Central memory CD4-positive, alpha-beta T cell (primary cell): ENCODE data around the gene IQCN.

Source experiments
- DNase-seq: peaks from one replicate; pipeline ENCODE4 v3.0.0; 2022

IQCN gene

DNA sequence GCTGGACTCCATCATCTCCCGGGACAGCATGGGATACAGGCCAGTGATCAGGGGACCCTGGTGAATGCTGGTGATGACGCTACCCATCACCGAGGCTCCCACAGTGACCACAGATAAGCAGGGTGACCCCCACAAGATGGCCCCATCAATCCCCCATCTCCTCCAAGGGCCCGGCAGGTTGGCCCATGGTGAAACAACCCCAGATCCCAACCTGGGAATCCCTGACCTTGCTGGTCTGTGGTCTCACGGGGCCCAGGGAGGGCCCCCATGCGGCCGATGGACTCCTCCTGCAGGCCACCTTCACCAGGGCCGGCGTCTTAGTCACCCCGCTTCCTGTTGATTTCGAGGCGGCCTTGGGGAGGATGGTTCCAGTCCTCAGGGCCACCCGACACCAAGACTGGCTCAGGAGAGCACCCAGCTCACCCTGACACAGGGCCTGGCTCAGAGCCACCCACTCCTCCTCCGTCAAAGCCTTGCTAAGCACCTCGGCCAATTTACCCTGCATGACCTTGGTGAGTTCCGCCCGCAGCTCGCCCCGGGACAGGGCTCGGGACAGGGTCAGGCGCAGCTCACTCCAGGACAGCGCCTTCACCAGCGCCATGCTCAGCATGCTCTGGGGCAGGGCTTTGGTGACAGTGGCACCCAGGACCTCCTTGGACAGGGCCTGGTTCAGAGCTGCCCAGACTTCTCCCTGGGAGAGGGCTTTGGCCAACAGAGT lies 10.0 kb downstream of the IQCN start:
- DNase-seq: no peak

GRCh38 chr19:18263324-18264136 lies 10.7 kb downstream of the IQCN start:
- no peak for DNase-seq

- DNase-seq: no peak
Measured at GRCh38 chr19:18262917-18263316, 11.3 kb downstream of the IQCN start.

- no peak for DNase-seq
Measured at GRCh38 chr19:18262144-18262543, 12.1 kb downstream of the IQCN start.

DNA sequence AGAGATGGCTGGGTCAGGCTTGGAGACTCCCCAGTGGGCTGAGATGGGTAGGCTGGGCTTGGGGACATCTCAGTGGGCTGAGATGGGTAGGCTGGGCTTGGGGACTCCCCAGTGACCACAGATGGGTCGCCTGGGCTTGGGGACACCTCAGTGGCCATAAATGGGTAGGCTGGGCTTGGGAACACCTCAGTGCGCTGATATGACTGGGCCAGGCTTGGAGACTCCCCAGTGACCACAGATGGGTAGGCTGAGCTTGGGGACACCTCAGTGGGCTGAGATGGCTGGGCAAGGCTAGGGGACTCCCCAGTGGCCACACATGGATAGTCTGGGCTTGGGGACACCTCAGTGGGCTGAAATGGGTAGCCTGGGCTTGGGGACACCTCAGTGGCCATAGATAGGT lies 12.8 kb downstream of the IQCN start:
- no peak for DNase-seq

DNA sequence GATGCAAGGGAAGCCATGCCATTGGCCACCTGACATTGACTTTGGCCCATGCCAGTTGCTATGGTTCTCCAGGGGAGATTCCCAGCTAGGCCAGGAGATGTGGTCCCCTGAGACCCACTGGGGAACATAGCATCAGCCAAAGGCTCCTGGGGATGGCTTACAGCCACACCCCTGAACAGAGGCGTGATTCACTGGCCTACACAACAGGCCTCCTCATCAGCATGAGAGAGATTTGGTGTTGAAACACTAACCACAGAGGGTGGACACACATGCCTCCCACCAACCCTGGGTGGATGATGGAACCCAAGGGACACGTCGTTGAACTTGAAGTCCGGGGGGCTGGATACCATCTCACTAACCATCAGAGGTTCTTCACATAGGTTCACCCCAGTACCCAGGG lies 14.4 kb downstream of the IQCN start:
- DNase-seq: no peak

DNA sequence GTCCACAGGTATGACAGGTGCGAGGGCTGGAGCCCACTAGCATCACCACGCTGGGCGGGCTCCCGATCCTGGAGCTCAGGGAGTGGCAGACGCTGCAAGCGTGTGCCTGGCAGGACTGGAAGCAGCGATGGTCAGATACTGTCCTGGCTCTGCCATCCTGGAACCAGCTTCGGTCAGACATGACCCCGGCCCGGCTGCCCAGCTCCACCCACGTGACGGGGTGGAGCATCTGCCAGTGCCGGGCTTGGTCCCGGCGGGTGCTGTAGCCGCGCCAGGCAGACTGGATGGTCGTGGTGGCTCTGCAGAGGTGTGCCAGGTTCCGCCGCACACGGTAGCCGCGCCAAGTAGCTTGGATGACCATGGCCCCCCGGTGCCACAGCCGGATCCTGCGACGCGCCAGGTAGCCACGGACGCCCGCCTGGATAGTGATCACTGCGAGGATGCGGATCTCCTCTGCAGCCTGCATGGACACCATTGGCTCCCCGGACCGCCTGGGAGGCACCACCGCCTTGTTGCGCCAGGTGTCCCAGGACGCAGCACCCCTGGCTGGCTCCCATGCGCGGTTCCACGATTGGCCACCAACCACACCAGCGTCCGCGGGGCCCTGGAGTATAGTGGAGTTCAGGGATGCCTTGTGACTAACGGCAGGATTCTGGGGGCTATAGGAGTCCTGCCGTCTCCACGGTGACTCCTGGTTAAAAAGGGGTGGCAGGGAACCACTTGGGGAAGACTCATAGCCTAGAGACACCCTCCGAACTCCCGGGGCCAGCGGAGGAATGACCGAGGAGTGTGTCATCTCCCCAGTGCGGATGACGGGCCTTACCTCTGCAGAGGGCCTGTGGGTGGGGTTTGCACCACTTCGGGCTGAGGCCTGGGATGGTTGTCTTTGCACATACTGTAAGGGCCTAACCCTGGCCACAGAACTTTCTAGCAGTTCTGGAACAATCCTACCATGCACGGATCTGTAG lies 16.5 kb downstream of the IQCN start:
- no peak for DNase-seq

GRCh38 chr19:18254546-18255503 lies 19.4 kb downstream of the IQCN start:
- DNase-seq: no peak

DNA sequence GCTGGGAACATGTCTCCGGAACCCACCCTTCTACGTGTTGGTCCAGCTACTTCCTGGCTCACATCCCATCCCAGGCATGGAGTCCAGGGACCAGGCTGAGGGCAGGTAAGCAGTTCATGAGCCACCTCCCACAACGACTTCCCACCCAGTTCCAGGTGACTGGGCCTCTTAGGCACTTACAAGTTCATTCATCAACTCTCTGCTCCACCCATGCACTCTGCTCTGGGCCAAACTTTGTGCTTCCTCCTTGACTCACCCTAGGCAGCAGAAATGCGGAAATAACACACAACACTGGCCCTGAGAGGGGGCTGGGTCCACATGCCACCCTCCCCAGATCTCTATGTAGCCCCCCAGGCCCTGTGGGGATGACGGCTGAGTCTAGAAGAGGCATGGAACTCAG lies 20.5 kb downstream of the IQCN start:
- no peak for DNase-seq

DNA sequence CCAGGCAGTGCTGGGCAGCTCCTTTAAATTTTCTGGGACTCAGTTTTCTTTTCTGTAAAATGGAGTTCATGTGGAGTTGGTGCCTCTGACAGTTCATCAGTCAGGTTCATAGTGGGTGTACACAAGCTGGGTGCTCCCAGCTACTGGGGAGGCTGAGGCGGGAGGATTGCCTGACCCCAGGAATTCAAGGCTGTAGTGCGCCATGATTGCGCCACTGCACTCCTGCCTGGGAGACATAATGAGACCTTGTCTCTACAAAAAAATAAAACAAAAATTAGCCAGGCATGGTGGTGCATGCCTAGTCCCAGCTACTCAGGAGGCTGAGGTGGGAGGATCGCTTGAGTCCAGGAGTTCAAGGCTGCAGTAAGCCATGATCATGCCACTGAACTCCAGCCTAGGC lies 21.1 kb downstream of the IQCN start:
- DNase-seq: no peak

- no peak for DNase-seq
Measured at GRCh38 chr19:18252370-18252717, 21.9 kb downstream of the IQCN start.

GRCh38 chr19:18251587-18252369 lies 22.5 kb downstream of the IQCN start:
- DNase-seq: peak; percentile 71

DNA sequence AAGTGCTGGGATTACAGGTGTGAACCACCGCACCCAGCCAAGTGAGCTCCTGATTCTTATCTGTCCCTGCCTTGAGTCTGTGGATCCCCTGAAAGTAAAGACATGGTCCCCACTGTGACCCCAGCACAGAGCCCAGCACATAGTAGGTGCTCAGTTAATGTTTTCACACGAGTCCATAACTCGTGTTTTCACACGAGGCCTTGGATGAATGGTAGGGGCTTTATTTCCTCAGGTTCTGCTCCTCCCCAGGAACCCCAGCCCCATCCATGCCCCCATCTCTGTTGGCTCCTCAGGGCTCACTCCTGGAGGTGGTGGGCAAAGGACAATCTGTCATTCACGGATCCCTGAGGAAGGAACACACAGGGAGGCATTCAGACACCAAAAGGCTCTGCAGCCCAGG lies 24.4 kb downstream of the IQCN start:
- DNase-seq: no peak

- DNase-seq: no peak
Measured at GRCh38 chr19:18245297-18245696, 29.0 kb downstream of the IQCN start.

DNA sequence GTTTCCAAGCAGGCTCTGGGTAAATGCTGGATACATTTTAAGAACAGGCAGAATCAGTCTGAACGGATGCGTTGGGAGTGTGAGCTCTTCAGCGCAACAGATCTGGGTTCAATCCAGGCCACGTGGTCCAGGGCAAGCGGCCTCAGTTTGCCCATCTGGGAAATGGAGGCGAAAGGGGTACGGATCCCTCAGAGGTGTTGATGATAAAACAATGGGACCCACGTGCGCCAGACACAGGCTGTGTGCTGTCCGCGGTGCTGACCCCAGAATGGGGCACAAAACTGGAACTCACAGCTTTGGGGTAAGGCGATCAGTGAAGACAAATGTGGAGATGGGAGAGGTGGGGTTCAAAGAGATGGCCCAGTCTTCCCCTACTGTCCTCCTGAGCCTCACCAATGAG lies 34.9 kb downstream of the IQCN start:
- no peak for DNase-seq

- no peak for DNase-seq
Measured at GRCh38 chr19:18234194-18234593, 40.1 kb downstream of the IQCN start.

GRCh38 chr19:18233224-18233825 lies 40.9 kb downstream of the IQCN start:
- peak; percentile 46 for DNase-seq

DNA sequence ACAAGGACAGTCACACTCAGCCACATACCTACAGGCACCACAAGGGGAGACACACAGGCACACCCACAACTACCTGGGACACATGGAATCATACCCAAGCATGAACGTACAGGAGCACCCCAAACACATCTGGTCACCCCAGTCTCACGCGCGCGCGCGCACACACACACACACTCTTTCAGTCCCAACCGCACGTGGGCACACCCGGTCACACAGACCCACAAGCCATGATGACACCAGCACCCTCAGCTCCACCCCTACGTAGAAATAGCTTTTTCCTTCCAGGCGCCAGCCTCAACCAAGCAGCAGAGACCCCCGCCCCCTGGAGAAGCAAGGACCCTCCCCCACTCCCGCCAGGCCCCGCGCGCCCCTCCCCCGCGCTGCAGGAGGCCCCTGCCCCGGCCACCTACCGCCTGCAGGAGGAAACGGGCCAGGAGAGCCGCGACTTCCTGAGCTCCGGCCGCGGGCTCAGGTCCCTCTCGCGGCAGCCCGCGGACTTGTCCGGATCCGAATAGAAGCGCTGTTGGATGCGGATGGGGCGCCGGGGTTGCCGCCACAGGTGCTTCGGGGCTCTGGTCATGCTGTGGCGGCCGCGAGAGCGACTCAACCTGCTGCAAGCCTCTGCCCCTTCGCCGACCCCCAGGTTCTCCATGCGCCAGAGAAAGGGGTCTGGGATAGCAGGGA lies 41.6 kb downstream of the IQCN start:
- DNase-seq: no peak

- no peak for DNase-seq
Measured at GRCh38 chr19:18231775-18232174, 42.5 kb downstream of the IQCN start.
